ENCODE data around the gene CTSV.
"Not testable (repeated sequence)": the region's sequence is repeated elsewhere in the genome, so short reads cannot be mapped to it uniquely, and the experiment has no call there.

DNA sequence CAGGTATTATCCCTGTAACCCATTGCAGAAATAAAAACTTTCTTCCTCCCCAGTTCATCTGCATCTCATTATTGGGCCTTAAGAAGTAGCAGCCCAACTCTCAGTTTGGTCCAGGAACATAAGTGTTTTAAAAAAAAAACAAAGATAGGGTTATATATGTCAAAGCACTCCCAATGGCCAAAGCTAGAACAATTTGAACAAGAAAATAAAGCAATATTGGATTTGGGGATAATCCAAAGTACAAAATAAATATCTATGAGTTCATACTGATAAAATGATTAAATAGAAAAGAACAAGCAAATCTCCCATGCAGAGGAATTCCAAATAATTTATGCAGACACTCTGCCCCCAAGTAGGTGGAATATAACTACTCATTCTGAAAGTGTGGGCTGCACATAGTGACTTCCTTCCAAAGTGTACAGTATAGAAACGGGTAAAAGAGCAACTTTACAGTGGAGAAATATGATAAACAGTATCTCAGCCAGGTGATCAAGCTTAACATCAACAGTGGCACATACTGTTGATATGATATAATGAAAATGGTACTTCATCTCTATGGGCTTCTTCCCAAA lies 49.1 kb downstream of the CTSV start:
- TF ChIP-seq, protein P1, sequence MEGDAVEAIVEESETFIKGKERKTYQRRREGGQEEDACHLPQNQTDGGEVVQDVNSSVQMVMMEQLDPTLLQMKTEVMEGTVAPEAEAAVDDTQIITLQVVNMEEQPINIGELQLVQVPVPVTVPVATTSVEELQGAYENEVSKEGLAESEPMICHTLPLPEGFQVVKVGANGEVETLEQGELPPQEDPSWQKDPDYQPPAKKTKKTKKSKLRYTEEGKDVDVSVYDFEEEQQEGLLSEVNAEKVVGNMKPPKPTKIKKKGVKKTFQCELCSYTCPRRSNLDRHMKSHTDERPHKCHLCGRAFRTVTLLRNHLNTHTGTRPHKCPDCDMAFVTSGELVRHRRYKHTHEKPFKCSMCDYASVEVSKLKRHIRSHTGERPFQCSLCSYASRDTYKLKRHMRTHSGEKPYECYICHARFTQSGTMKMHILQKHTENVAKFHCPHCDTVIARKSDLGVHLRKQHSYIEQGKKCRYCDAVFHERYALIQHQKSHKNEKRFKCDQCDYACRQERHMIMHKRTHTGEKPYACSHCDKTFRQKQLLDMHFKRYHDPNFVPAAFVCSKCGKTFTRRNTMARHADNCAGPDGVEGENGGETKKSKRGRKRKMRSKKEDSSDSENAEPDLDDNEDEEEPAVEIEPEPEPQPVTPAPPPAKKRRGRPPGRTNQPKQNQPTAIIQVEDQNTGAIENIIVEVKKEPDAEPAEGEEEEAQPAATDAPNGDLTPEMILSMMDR (optimal IDR thresholded peaks at IDR 0.05 in 1 of 3, IDR thresholded peaks at IDR 0.05 in 1 of 3, conservative IDR thresholded peaks at IDR 0.05 in 1 of 3; ENCODE audit: extremely low read depth in 1 of 3, insufficient read depth in 2 of 3, low read length in 3 of 3), result not testable (repeated sequence)
- TF ChIP-seq EZH2 (IDR thresholded peaks at IDR 0.05; ENCODE audit: low read length), result not testable (repeated sequence)
